H9 (cell line): ENCODE measurements around the gene EFCAB3. TPM values are rescaled to one million over a fixed set of nuclear protein-coding genes. Genes with fewer than 3 reads are reported as not detected.

Source experiments
- DNase-seq: peaks from one replicate; pipeline ENCODE4 v3.0.0-alpha.2; 2017
- H2AFZ ChIP-seq: one replicate; pipeline ENCODE4 v1.6.1; 2013; ENCODE audit warnings: mild to moderate bottlenecking, low read length, control low read depth, moderate library complexity
- H2AK5ac ChIP-seq: 2 replicates; pipeline ENCODE4 v1.6.1; 2013; ENCODE audit warnings: low read length, control low read depth, mixed read lengths; ENCODE audit not compliant: insufficient read length
- H2BK120ac ChIP-seq: one replicate; pipeline ENCODE4 v1.6.1; 2013; ENCODE audit warnings: low read depth, mild to moderate bottlenecking, low read length, control low read depth, inconsistent platforms; ENCODE audit not compliant: poor library complexity, severe bottlenecking
- H2BK12ac ChIP-seq: 2 replicates; pipeline ENCODE4 v1.6.1; 2013; ENCODE audit warnings: low read length, control low read depth, mixed read lengths, low read depth; ENCODE audit not compliant: insufficient read length
- H2BK15ac ChIP-seq: 2 replicates; pipeline ENCODE4 v1.6.1; 2013; ENCODE audit warnings: low read depth, low read length, control low read depth
- H2BK20ac ChIP-seq: one replicate; pipeline ENCODE4 v1.6.1; 2013; ENCODE audit warnings: low read depth, mild to moderate bottlenecking, low read length, control low read depth, inconsistent platforms; ENCODE audit not compliant: poor library complexity, severe bottlenecking
- H2BK5ac ChIP-seq: 2 replicates; pipeline ENCODE4 v1.6.1; 2013; ENCODE audit warnings: low read length, control low read depth, mixed read lengths; ENCODE audit not compliant: insufficient read length
- H3K14ac ChIP-seq: 2 replicates; pipeline ENCODE4 v1.6.1; 2013; ENCODE audit warnings: low read length, control low read depth; ENCODE audit not compliant: insufficient read depth
- H3K18ac ChIP-seq: 2 replicates; pipeline ENCODE4 v1.6.1; 2013; ENCODE audit warnings: low read depth, mild to moderate bottlenecking, mixed read lengths, low read length, control low read depth; ENCODE audit not compliant: insufficient read length
- H3K23ac ChIP-seq: 2 replicates; pipeline ENCODE4 v1.6.1; 2013; ENCODE audit warnings: low read length, control low read depth, mixed read lengths, low read depth; ENCODE audit not compliant: insufficient read length
- H3K23me2 ChIP-seq: 2 replicates; pipeline ENCODE4 v1.6.1; 2013; ENCODE audit warnings: low read depth, mild to moderate bottlenecking, mixed read lengths, low read length, control low read depth; ENCODE audit not compliant: insufficient read length, poor library complexity, severe bottlenecking
- H3K27ac ChIP-seq: 2 replicates; pipeline ENCODE4 v1.5.1; 2013; ENCODE audit warnings: low read length, control low read depth, mixed read lengths, low read depth; ENCODE audit not compliant: insufficient read length
- H3K27me3 ChIP-seq: 2 replicates; pipeline ENCODE4 v1.6.1; 2013; ENCODE audit warnings: low read length, control low read depth, inconsistent platforms; ENCODE audit not compliant: insufficient read depth
- H3K4ac ChIP-seq: 2 replicates; pipeline ENCODE4 v1.6.1; 2013; ENCODE audit warnings: low read depth, mild to moderate bottlenecking, control low read depth, inconsistent platforms, low read length, moderate library complexity
- H3K4me1 ChIP-seq: 2 replicates; pipeline ENCODE4 v1.6.1; 2013; ENCODE audit warnings: low read length, control low read depth, inconsistent platforms; ENCODE audit not compliant: insufficient read depth
- H3K4me2 ChIP-seq: 2 replicates; pipeline ENCODE4 v1.6.1; 2013; ENCODE audit warnings: low read length, control low read depth, mixed read lengths; ENCODE audit not compliant: insufficient read length, insufficient read depth
- H3K56ac ChIP-seq: 2 replicates; pipeline ENCODE4 v1.6.1; 2013; ENCODE audit warnings: low read depth, mild to moderate bottlenecking, mixed read lengths, low read length, control low read depth; ENCODE audit not compliant: insufficient read length
- H3K79me1 ChIP-seq: 2 replicates; pipeline ENCODE4 v1.6.1; 2013; ENCODE audit warnings: low read depth, mild to moderate bottlenecking, moderate library complexity, low read length, control low read depth, inconsistent platforms; ENCODE audit not compliant: insufficient read depth, poor library complexity, severe bottlenecking
- H3K79me2 ChIP-seq: 2 replicates; pipeline ENCODE4 v1.6.1; 2013; ENCODE audit warnings: low read length, control low read depth, inconsistent platforms; ENCODE audit not compliant: insufficient read depth
- H3K9ac ChIP-seq: 2 replicates; pipeline ENCODE4 v1.6.1; 2013; ENCODE audit warnings: low read length, control low read depth, mixed read lengths; ENCODE audit not compliant: insufficient read length; ENCODE audit errors: extremely low read depth
- H3K9me3 ChIP-seq: one replicate; pipeline ENCODE4 v1.6.1; 2013; ENCODE audit warnings: low read depth, low read length, inconsistent platforms; ENCODE audit not compliant: control insufficient read depth
- H3T11ph ChIP-seq: one replicate; pipeline ENCODE4 v1.6.1; 2013; ENCODE audit warnings: mild to moderate bottlenecking, low read length, control low read depth, inconsistent platforms
- H4K20me1 ChIP-seq: one replicate; pipeline ENCODE4 v1.6.1; 2013; ENCODE audit not compliant: control insufficient read depth, insufficient read length, insufficient read depth
- H4K5ac ChIP-seq: 2 replicates; pipeline ENCODE4 v1.6.1; 2013; ENCODE audit warnings: low read depth, mild to moderate bottlenecking, mixed read lengths, low read length, control low read depth; ENCODE audit not compliant: insufficient read length
- H4K8ac ChIP-seq: replicated peaks from 2 replicates; pipeline ENCODE4 v1.6.1; 2013; ENCODE audit warnings: low read length, control low read depth, mixed read lengths, low read depth; ENCODE audit not compliant: insufficient read length
- H4K91ac ChIP-seq: 2 replicates; pipeline ENCODE4 v1.6.1; 2013; ENCODE audit warnings: low read depth, mild to moderate bottlenecking, moderate library complexity, mixed read lengths, low read length, control low read depth; ENCODE audit not compliant: insufficient read length
- H3K27ac Mint-ChIP-seq, 3 experiments: 2 replicates in 2 of 3; 3 replicates in 1 of 3; pipeline ENCODE4 v1.8.0; 2020 to 2021; ENCODE audit warnings: mixed read lengths in 3 of 3, mild to moderate bottlenecking in 1 of 3, moderate library complexity in 1 of 3
- H3K27me3 Mint-ChIP-seq: 2 replicates; pipeline ENCODE4 v1.8.0; 2021; ENCODE audit warnings: low read depth, mild to moderate bottlenecking, moderate library complexity, mixed read lengths
- H3K36me3 Mint-ChIP-seq, 3 experiments: 2 replicates in 2 of 3; 3 replicates in 1 of 3; pipeline ENCODE4 v1.8.0; 2020 to 2021; ENCODE audit warnings: low read depth in 3 of 3, mixed read lengths in 3 of 3; ENCODE audit not compliant: insufficient read depth in 1 of 3
- H3K4me1 Mint-ChIP-seq, 2 experiments: 2 replicates each; pipeline ENCODE4 v1.8.0; 2020; ENCODE audit warnings: mixed read lengths in 2 of 2
- H3K4me3 Mint-ChIP-seq, 2 experiments: 2 replicates in 1 of 2; 3 replicates in 1 of 2; pipeline ENCODE4 v1.8.0; 2020 to 2021; ENCODE audit warnings: mild to moderate bottlenecking in 2 of 2, mixed read lengths in 2 of 2, moderate library complexity in 1 of 2
- H3K9me3 Mint-ChIP-seq, 2 experiments: 2 replicates in 1 of 2; 3 replicates in 1 of 2; pipeline ENCODE4 v1.8.0; 2020; ENCODE audit warnings: mild to moderate bottlenecking in 2 of 2, mixed read lengths in 2 of 2, moderate library complexity in 1 of 2
- WGBS: extraction: QIAGEN DNeasy Blood & Tissue Kit; methylation state at CpG from one replicate; pipeline ENCODE4 v1.1.7; 2013; ENCODE audit warnings: missing lambda C conversion rate, low lambda C conversion rate, mixed read lengths; ENCODE audit not compliant: insufficient read length; ENCODE audit errors: extremely low coverage; 5-methylcytosine and 5-hydroxymethylcytosine counted together
- total RNA-seq: library from RNA; stranded (reverse); gene quantifications from 2 replicates; pipeline ENCODE4 v1.2.1, GENCODE V29; 2021
- TF ChIP-seq, protein P1 (sequence below): fragments of 200-600 bp; sonication (generic); conservative IDR thresholded peaks from 3 replicates; pipeline ENCODE4 v1.8.0; 2021; ENCODE audit warnings: antibody characterized with exemption, mild to moderate bottlenecking

EFCAB3 gene
- total RNA-seq, 1 experiment from 2014 or later = not detected

DNA sequence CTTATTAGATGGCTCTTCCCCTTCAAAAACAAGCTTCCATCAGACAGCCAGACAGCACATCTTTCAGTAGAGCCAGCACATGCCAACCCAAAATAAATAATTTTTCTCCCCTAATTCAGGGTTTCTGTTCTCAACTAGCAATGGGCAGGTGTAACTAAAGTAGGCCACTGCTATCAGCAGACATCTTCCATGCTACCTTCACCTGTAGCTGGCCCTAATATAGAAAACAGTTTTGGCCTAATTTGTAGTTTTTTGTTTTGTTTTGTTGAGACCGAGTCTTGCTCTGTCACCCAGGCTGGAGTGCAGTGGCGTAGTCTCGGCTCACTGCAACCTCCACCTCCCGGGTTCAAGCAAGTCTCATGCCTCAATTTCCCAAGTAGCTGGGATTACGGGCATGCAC, 29.2 kb upstream of the EFCAB3 start:
- Histone ChIP-seq H2AFZ (no peak overlapping the region), H3K27ac (no peak overlapping the region), H3K9me3 (no peaks in the 10 kb centered on the region), H3K56ac (no peak overlapping the region), H2BK20ac (no peak overlapping the region), H3K27me3 (no peaks in the 10 kb centered on the region), H4K5ac (no peak overlapping the region), H2AK5ac (no peak overlapping the region), H4K8ac (no peak overlapping the region), H2BK15ac (no peak overlapping the region), H2BK120ac (no peak overlapping the region), H3K79me1 (no peaks in the 10 kb centered on the region), H3K23ac (no peak overlapping the region), H4K20me1 (no peaks in the 10 kb centered on the region), H3K14ac (no peak overlapping the region), H2BK12ac (no peak overlapping the region), H4K91ac (no peak overlapping the region), H2BK5ac (no peak overlapping the region), H3K4ac (no peak overlapping the region), H3K4me2 (no peak overlapping the region), H3K4me1 (no peaks in the 10 kb centered on the region), H3K23me2 (no peaks in the 10 kb centered on the region), H3K9ac (no peak overlapping the region), H3K18ac (no peak overlapping the region), H3K79me2 (no peaks in the 10 kb centered on the region), H3T11ph (no peak overlapping the region)
- WGBS = no CpG with 5 or more reads among the region's 5 CpGs
- TF ChIP-seq, protein P1, sequence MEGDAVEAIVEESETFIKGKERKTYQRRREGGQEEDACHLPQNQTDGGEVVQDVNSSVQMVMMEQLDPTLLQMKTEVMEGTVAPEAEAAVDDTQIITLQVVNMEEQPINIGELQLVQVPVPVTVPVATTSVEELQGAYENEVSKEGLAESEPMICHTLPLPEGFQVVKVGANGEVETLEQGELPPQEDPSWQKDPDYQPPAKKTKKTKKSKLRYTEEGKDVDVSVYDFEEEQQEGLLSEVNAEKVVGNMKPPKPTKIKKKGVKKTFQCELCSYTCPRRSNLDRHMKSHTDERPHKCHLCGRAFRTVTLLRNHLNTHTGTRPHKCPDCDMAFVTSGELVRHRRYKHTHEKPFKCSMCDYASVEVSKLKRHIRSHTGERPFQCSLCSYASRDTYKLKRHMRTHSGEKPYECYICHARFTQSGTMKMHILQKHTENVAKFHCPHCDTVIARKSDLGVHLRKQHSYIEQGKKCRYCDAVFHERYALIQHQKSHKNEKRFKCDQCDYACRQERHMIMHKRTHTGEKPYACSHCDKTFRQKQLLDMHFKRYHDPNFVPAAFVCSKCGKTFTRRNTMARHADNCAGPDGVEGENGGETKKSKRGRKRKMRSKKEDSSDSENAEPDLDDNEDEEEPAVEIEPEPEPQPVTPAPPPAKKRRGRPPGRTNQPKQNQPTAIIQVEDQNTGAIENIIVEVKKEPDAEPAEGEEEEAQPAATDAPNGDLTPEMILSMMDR = no peak
- Mint-ChIP-seq H3K27me3 (peaks cover 11% of the 10 kb centered on the region), H3K27ac (no peak overlapping the region), H3K9me3 (no peaks in the 10 kb centered on the region), H3K4me3 (no peak overlapping the region), H3K36me3 (no peaks in the 10 kb centered on the region), H3K4me1 (no peaks in the 10 kb centered on the region)
- DNase-seq = no peak
